ENCODE results near the gene PTPN23.

PTPN23 gene

DNA sequence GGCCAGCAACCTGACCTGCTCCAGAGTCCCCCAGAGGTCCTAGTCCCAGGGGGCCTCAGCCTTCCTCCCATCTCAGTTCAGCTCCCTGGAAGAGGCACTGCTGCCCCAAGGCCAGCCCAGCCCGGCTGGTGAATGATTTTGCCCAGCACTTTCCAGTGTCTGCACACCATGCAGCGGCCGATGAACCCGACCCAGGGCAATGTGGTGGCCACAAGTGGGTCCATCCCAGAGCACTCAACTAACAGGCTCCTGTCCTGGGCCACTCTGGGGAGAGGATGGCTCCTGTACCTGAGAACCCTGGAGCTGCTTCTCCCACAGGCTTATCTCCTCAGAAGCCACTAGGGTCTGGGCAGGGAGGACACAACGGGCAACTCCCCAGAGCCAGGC lies 39.2 kb downstream of the PTPN23 start:
- no peaks in the 10 kb centered on the region for H4K20me1 ChIP-seq (ENCODE audit: control insufficient read depth, insufficient read depth, low read depth, low read length)
- H3K4me3 ChIP-seq (ENCODE audit: low read length): no peak overlapping the region
- H3K27ac ChIP-seq (ENCODE audit: low read depth, low read length): no peak overlapping the region
- 0 out of 2 replicates have a peak, but pooled peaks cover 3% of the 10 kb centered on the region for H3K79me2 ChIP-seq (ENCODE audit: control insufficient read depth, low read length)
- H3K4me2 ChIP-seq (ENCODE audit: low read length): no peak overlapping the region
- H3K36me3 ChIP-seq (ENCODE audit: control insufficient read depth, low read length): peaks cover 66% of the 10 kb centered on the region
- H3K9me3 ChIP-seq (ENCODE audit: control insufficient read depth, insufficient read depth, low read length): no peaks in the 10 kb centered on the region
- no peaks in the 10 kb centered on the region for H3K9me2 ChIP-seq (replicated peaks; ENCODE audit: control insufficient read depth, low read length)
- no peak for TF ChIP-seq CTCF (IDR thresholded peaks at IDR 0.05; ENCODE audit: low read depth, low read length, poor library complexity, severe bottlenecking)
- TF ChIP-seq EZH2phosphoT487 (IDR thresholded peaks at IDR 0.05; ENCODE audit: borderline replicate concordance, low read length): no peak
- H3K27me3 ChIP-seq (ENCODE audit: control insufficient read depth, low read length): no peaks in the 10 kb centered on the region
- H3K4me1 ChIP-seq (ENCODE audit: control insufficient read depth, low read length): peaks cover 21% of the 10 kb centered on the region
- H3F3A ChIP-seq (ENCODE audit: control insufficient read depth, insufficient read depth): peaks cover 5% of the 10 kb centered on the region; the same call in 1 of the 2 replicates

GRCh38 chr3:47420511-47421484 lies 40.0 kb downstream of the PTPN23 start:
- Histone ChIP-seq H3K79me2 (ENCODE audit: control insufficient read depth, low read length) (0 out of 2 replicates have a peak, but pooled peaks cover 3% of the 10 kb centered on the region), H4K20me1 (ENCODE audit: control insufficient read depth, insufficient read depth, low read depth, low read length) (no peaks in the 10 kb centered on the region), H3K4me2 (ENCODE audit: low read length) (peak overlapping the region; percentile 62), H3K4me1 (ENCODE audit: control insufficient read depth, low read length) (peaks cover 21% of the 10 kb centered on the region), H3K4me3 (ENCODE audit: low read length) (peak overlapping the region; percentile 53), H3K36me3 (ENCODE audit: control insufficient read depth, low read length) (peaks cover 61% of the 10 kb centered on the region), H3K9me3 (ENCODE audit: control insufficient read depth, insufficient read depth, low read length) (no peaks in the 10 kb centered on the region), H3K27me3 (ENCODE audit: control insufficient read depth, low read length) (no peaks in the 10 kb centered on the region), H3K27ac (ENCODE audit: low read depth, low read length) (peak overlapping the region; percentile 64), H3K9me2 (replicated peaks; ENCODE audit: control insufficient read depth, low read length) (no peaks in the 10 kb centered on the region), H3F3A (ENCODE audit: control insufficient read depth, insufficient read depth) (peaks cover 5% of the 10 kb centered on the region; the same call in 1 of the 2 replicates)
- no peak for TF ChIP-seq EZH2phosphoT487 (IDR thresholded peaks at IDR 0.05; ENCODE audit: borderline replicate concordance, low read length)
- peak; percentile 89 for TF ChIP-seq CTCF (IDR thresholded peaks at IDR 0.05; ENCODE audit: low read depth, low read length, poor library complexity, severe bottlenecking)

- Histone ChIP-seq H4K20me1 (ENCODE audit: control insufficient read depth, insufficient read depth, low read depth, low read length) (no peaks in the 10 kb centered on the region), H3K27me3 (ENCODE audit: control insufficient read depth, low read length) (no peaks in the 10 kb centered on the region), H3K4me1 (ENCODE audit: control insufficient read depth, low read length) (peaks cover 21% of the 10 kb centered on the region), H3K27ac (ENCODE audit: low read depth, low read length) (peak overlapping the region; percentile 64), H3K4me3 (ENCODE audit: low read length) (peak overlapping the region; percentile 53), H3K9me3 (ENCODE audit: control insufficient read depth, insufficient read depth, low read length) (no peaks in the 10 kb centered on the region), H3K36me3 (ENCODE audit: control insufficient read depth, low read length) (peaks cover 62% of the 10 kb centered on the region), H3K9me2 (replicated peaks; ENCODE audit: control insufficient read depth, low read length) (no peaks in the 10 kb centered on the region), H3K79me2 (ENCODE audit: control insufficient read depth, low read length) (0 out of 2 replicates have a peak, but pooled peaks cover 3% of the 10 kb centered on the region), H3F3A (ENCODE audit: control insufficient read depth, insufficient read depth) (peaks cover 5% of the 10 kb centered on the region; the same call in 1 of the 2 replicates), H3K4me2 (ENCODE audit: low read length) (peak overlapping the region; percentile 62)
- TF ChIP-seq CTCF (IDR thresholded peaks at IDR 0.05; ENCODE audit: low read depth, low read length, poor library complexity, severe bottlenecking) (peak; percentile 5), EZH2phosphoT487 (IDR thresholded peaks at IDR 0.05; ENCODE audit: borderline replicate concordance, low read length) (no peak)
Observed at GRCh38 chr3:47421741-47422649, 41.2 kb downstream of the PTPN23 start.
